Lower leg skin (tissue), 4 donors: Measurements from ENCODE around the gene RAB1A. TPM values are rescaled to one million over a fixed set of nuclear protein-coding genes. Genes with fewer than 3 reads are reported as not detected.

Source experiments
- DNase-seq, 2 donors: peaks; one replicate each; pipeline ENCODE4 v3.0.0-alpha.2; 2019; ENCODE audit warnings: low spot score in 2 of 2
- H3K4me3 ChIP-seq: fragments of 200-600 bp; sonication (generic); 2 replicates; pipeline ENCODE4 v1.5.1; 2017; ENCODE audit warnings: mild to moderate bottlenecking, low read depth; ENCODE audit not compliant: poor library complexity, severe bottlenecking
- CTCF ChIP-seq, 3 donors: fragments of 450-650 bp; IDR thresholded peaks; one replicate each; pipeline ENCODE4 v1.5.1; 2016; ENCODE audit warnings: antibody characterized with exemption in 3 of 3, mild to moderate bottlenecking in 3 of 3, moderate library complexity in 2 of 3
- POLR2A ChIP-seq, 2 donors: fragments of 450-650 bp; IDR thresholded peaks; one replicate each; pipeline ENCODE4 v1.6.1; 2016 to 2017; ENCODE audit warnings: antibody characterized with exemption in 2 of 2, mild to moderate bottlenecking in 1 of 2, moderate library complexity in 1 of 2
- WGBS, 2 donors: methylation state at CpG; one replicate each; pipeline ENCODE4 v1.1.5; 2018; 5-methylcytosine and 5-hydroxymethylcytosine counted together
- intact Hi-C: fragments of 100-400 bp; cut with DNase I; formaldehyde crosslinking; loops from one replicate; pipeline ENCODE4 v1.15.0; 2023; ENCODE audit warnings: low total_unique reads
- total RNA-seq, 4 donors: library from RNA; depleted of rRNA; stranded (reverse); fragments of >200 nt; gene quantifications; one replicate each; pipeline ENCODE4 v1.1.0, GENCODE V29; 2016

The RAB1A gene
- total RNA-seq, 4 donors from 2014 or later: 49.1 to 68.0 (median 55.2) TPM

DNA sequence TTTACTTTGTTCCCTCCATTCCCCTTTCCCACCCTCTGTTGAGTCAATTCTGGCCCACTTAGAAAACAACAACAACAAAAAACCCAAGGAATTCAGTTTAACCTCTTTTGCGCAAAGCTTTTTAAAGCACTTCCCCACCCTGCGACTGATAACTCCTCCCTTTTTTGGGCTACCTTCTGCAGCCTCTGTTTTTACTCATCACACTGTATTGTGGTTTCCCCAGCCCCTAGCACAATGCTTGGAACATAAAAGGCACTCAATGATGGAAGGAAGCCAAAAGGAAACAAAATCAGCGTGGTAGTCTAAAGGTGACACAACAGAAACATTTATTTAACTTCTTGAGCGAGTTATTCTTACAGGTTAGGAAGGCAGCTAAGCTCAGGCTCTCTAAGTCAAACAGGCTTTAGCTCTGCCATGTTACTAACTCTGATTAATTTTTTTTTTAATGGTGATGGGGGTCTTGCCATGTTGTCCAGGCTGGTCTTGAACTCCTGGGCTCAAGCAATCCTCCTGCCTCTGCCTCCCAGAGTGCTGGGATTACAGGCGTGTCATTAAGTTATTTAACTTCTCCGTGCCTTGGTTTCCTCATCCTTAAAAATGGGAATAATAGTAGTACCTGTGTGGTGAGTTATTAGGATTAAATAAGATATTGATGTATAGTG, 72.4 kb downstream of the RAB1A start:
- peak in 1 of 2 donors; percentile 62 for DNase-seq
- H3K4me3 ChIP-seq: no peak overlapping the region
- TF ChIP-seq POLR2A (IDR thresholded peaks at IDR 0.05) (no peak), CTCF (IDR thresholded peaks at IDR 0.05) (no peak)
- WGBS, 2 donors: 41 to 47% methylated on average over 6 of the region's 6 CpGs
- intact Hi-C loops: no loop called here

DNA sequence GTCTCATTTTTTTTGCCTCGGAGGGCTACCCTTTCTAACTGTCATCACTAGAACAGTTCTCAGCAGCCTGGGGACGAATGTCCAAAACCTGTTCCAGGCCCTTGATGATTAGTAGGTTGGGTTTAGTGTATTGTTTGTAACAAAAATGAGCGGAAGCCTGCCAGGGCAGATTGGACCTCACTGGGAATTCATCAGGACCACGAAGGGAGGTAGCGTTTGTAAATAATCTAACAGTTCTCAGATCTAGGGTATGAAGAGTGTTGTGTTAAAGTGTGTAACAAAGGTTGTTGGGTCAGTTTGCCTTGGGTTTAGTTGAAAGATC, 72.9 kb downstream of the RAB1A start:
- TF ChIP-seq CTCF (IDR thresholded peaks at IDR 0.05) (no peak), POLR2A (IDR thresholded peaks at IDR 0.05) (no peak)
- peak overlapping the region; percentile 92 for H3K4me3 ChIP-seq
- 0 to 1% methylated on average over 5 of the region's 5 CpGs for WGBS, 2 donors
- intact Hi-C loops: no loop called here
- no peak for DNase-seq

- 0 to 1% methylated on average over 19 to 34 of the region's 99 CpGs for WGBS, 2 donors
- H3K4me3 ChIP-seq: peak within 1 kb of the TSS; percentile 92
- DNase-seq: peak; percentile 97 to 99
- TF ChIP-seq CTCF (IDR thresholded peaks at IDR 0.05) (no peak), POLR2A (IDR thresholded peaks at IDR 0.05) (peak in 1 of 2 donors; percentile 29)
- intact Hi-C loops: no loop called here
Measured at GRCh38 chr2:65056215-65057053, 73.5 kb downstream of the RAB1A start, which contains the start of gene CEP68. TSS of gene CEP68 (plus strand) at chr2:65056416. CDS start at chr2:65069445, 13,029 bp downstream.

DNA sequence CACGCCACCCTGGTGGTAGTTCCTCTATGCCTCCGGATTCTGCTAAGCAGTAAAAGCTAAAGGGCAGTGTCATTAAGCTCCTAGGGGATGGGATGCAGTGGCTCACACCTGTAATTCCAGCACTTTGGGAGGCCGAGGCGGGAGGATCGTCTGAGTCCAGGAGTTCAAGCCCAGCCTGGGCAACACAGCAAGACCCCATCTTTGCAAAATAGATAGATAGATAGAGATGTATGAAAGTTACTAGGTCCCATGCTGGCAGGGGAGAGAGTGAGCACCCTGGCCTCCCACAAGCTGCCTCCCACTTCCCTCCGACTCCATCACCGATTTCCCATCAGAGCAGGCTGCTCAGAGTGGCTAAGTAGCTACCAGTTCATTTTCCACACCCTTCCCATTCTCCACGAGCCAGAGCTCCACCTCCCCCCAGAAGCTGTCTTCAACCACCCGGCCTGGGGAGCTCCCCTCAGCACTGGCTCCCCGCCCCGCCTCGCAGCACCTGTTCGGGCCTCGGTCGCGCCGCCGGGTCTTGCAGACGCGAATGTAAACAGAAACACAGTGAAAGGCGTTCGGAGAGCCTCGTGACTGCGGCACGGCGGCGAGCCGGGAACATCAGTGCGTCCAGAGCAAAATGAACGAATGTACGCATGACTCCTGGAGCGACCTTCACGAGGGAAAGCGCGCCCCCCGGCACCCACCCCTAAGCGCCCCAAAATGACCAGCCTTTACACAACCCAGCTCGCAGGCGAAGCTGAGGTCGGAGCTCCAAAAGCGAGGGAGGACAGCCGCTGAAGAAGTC, 74.3 kb downstream of the RAB1A start:
- H3K4me3 ChIP-seq: peak overlapping the region; percentile 65
- peak in 1 of 2 donors; percentile 70 for DNase-seq
- intact Hi-C loops: no loop called here
- 11 to 13% methylated on average over 27 to 38 of the region's 42 CpGs for WGBS, 2 donors
- TF ChIP-seq POLR2A (IDR thresholded peaks at IDR 0.05) (no peak), CTCF (IDR thresholded peaks at IDR 0.05) (no peak)

GRCh38 chr2:65054749-65055421, 75.0 kb downstream of the RAB1A start:
- no peak for TF ChIP-seq POLR2A (IDR thresholded peaks at IDR 0.05)
- no peak for TF ChIP-seq CTCF (IDR thresholded peaks at IDR 0.05)
- intact Hi-C loops: no loop called here
- WGBS, 2 donors: 78 to 85% methylated on average over 4 of the region's 4 CpGs
- DNase-seq: peak in 1 of 2 donors; percentile 57
- H3K4me3 ChIP-seq: no peak overlapping the region
